Measurements from ENCODE around the gene TTL. TPM values are rescaled to one million over a fixed set of nuclear protein-coding genes. Genes with fewer than 3 reads are reported as not detected.

TTL gene
- total RNA-seq, 4 donors from 2014 or later, result 22.3 to 41.6 (median 31.2) TPM

- no peak for TF ChIP-seq CTCF (IDR thresholded peaks at IDR 0.05; ENCODE audit: low read depth)
Measured at GRCh38 chr2:112548980-112549379, 67.0 kb downstream of the TTL start.

- TF ChIP-seq CTCF (IDR thresholded peaks at IDR 0.05; ENCODE audit: low read depth), result no peak
Measured at GRCh38 chr2:112566104-112566503, 84.1 kb downstream of the TTL start.

- TF ChIP-seq CTCF (IDR thresholded peaks at IDR 0.05; ENCODE audit: low read depth), result no peak
Measured at GRCh38 chr2:112572005-112572404, 90.0 kb downstream of the TTL start.

GRCh38 chr2:112577756-112578155 is 95.8 kb downstream of the TTL start:
- TF ChIP-seq CTCF (IDR thresholded peaks at IDR 0.05; ENCODE audit: low read depth), result no peak

GRCh38 chr2:112579241-112579640 is 97.3 kb downstream of the TTL start:
- TF ChIP-seq CTCF (IDR thresholded peaks at IDR 0.05; ENCODE audit: low read depth), result no peak

- no peak for TF ChIP-seq CTCF (IDR thresholded peaks at IDR 0.05; ENCODE audit: low read depth)
Measured at GRCh38 chr2:112580084-112580483, 98.1 kb downstream of the TTL start.

GRCh38 chr2:112582314-112582746 is 100.4 kb downstream of the TTL start:
- no peak for TF ChIP-seq CTCF (IDR thresholded peaks at IDR 0.05; ENCODE audit: low read depth)

Measured in subcutaneous adipose tissue (tissue), 4 donors.